Stimulated activated CD8-positive, alpha-beta memory T cell treated with anti-CD3 and anti-CD28 coated beads, Interleukin-7, amount 100 ng/mL, for 1 hour (primary cell): Measurements from ENCODE around the gene CMTM5.
A peak's percentile ranks its signal among the peaks of the same experiment; 100 is the strongest.

Experiments used
- DNase-seq, 2 donors: peaks; one replicate each; pipeline ENCODE4 v3.0.0-alpha.2; 2020; ENCODE audit warnings: low read depth in 2 of 2

The CMTM5 gene, protein sequence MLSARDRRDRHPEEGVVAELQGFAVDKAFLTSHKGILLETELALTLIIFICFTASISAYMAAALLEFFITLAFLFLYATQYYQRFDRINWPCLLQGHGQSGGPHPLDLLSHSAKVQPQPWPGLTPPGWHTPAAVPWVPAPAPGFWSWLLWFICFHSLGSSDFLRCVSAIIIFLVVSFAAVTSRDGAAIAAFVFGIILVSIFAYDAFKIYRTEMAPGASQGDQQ

DNA sequence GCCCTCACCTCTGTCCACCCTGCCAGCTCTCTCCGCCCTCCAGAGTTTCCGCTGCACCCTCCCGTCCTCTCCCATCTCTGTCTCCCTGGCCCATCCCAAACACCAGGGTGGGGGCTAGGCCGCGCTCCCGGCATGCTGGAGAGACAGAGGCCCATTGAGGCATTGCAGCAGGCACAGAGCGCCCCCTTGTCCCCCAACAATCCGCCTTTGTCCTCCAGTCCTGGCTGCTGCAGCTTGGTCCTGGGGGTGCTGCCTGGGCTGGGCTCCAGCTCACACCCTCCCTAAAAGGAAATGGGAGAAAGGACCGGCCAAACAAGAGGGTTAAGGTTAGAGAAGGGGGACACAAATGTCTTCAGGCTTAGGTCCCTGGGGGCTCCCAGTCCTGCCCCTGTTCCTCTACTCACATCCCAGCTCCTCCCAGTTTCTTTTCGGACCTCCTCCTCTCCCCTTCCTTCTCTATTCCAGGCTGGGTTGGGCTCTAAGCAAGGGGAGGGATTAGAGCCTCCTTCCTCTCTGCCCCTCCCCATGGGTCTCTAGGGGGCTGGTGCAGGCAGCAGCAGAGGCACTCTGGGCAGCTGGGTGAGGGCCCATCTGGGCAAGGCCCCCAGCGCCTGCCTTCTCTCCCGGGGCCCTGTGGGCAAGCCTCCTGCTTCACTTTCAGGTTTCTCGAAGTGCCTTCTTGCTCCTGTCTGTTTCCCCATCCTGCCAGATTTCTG is at the start of gene CMTM5:
CMTM5 (plus strand) TSS at position 565 of the 716 bp plus-strand sequence. CDS start 206 bp downstream, outside the sequence.
- DNase-seq = no peak

DNA sequence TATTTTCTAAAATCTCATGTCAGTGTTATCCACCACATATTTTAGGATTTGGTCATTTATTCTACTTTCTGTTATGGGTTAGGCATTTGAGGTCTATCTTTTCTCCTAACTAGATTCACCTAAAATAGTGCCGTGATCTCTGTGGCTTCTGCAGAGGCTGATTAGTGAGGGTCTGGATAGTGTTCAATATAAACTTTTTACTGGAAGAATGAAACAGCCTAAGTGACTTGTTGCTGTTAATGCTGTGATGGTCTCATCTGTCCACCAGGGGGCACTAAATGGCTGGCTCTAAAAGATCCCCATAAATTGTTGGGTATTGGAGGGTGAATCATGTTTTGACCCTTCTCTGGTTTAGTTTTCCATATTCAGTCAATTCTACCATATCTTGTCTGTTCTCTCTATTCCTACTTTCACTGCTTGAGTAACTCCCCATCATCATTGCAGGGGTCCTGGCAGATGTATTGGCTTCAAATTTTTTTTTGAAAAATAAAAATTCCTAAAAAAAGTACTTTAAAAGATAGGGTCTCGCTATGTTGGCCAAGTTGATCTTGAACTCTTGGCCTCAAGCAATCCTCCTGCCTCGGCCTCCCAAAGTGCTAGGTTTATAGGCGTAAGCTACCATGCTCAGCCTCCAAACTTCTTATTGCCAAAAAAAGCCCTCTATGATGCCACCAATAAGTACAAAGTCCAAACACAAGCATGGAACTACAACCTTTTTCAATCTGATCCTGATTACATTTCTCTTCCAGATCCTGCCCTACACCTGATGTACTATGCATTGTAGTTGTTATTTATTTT is 48.7 kb upstream of the CMTM5 start:
- peak in 1 of 2 donors; percentile 38 for DNase-seq

DNA sequence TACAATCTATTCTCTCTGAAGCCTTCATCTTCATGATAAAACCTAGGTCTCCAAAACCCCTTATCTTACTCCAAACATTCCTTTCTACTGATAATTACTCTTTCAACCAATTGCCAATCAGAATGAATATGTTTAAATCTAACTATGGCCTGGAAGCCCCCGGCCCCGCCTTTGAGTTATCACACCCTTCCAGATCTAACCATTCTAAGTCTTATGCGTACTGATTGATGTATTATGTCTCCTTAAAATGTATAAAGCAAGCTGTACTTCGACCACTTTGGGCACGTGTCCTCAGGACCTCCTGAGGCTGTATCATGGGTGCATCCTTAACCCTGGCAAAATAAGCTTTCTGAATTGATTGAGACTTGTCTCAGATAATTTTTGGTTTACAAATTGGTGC is 41.2 kb upstream of the CMTM5 start:
- no peak for DNase-seq

DNA sequence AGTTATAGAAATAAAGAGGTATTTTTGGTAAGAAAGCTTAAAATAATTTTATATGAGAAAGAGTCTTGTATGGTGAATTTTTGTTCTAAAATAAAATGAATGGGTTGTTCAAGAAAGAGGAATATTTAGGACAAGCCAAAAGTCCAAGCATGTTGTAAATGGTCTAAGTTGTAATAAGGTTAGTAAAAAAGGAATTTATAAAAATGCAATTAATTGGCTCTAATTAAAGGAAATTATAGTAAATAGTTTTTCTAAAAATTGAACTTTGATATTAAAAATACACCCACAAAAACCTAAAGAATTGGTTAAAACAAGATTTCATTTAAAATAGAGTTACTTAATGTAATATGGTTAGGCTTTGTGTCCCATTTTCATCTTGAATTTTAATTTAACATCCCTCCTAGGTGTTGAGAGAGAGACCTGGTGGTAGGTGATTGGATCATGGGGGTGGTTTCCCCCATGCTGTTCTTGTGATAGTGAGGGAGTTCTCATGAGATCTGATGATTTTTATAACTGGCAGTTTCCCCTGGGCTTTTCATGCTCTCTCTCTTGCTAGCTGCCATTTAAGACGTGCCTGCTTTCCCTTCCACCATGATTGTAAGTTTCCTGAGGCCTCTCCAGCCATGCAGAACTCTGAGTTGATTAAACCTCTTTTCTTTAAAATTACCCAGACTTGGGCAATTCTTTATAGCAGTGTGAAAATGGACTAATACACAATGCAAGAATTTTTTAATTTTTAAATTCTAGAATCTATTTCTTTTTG is 37.2 kb upstream of the CMTM5 start:
- DNase-seq = no peak

DNA sequence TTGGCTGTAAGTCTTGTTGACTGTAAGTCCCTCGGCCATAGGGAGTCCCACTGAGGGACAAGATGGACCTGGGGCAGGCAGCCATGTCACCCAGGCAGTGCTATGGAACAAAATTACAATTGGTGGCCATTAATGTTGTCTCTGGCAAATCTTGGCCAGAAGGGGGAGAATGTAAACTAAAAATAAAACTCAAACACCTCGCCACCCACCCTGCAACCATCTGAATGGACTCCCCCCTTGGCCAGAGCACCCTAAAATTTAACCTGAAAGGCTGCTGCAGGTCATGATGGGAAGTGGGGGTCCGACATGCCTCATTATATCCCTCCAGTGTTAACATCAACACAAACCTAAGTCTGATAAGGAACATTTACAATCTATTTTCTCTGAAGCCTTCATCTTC is 32.4 kb upstream of the CMTM5 start:
- DNase-seq = no peak

DNA sequence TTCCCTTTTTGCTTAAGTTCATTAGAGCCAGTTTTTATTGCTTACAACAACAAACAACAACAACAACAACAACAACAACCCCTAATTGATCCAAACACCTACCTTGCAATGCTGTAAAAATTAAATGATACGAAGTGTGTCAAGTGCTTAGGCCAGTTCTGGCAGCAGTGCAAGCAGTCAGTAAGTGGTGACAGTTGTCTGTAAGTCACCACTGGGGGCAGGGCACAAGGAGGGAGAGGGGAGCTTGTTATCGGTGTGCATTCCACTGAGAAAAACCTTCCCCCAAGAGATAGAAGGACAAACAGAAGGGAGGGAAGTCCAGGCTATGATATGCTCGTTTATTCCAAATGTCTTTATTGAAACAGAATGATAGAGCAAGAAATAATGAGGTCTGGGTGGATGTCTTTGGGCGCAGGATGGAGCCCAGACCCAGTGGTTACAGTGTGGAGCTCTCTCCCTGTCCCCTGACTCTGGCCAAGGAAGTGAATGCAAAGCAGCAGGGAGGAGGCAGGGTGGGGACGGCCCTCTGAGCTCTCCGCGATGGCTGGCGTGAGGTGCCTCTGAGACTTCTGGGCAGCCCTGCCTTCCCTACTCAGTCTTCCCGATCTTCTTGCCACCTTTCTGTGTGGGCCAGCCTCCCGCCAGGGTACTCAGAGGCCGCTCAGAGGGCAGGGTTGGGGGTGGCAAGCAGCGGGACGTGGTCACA is 30.7 kb upstream of the CMTM5 start:
- no peak for DNase-seq

DNA sequence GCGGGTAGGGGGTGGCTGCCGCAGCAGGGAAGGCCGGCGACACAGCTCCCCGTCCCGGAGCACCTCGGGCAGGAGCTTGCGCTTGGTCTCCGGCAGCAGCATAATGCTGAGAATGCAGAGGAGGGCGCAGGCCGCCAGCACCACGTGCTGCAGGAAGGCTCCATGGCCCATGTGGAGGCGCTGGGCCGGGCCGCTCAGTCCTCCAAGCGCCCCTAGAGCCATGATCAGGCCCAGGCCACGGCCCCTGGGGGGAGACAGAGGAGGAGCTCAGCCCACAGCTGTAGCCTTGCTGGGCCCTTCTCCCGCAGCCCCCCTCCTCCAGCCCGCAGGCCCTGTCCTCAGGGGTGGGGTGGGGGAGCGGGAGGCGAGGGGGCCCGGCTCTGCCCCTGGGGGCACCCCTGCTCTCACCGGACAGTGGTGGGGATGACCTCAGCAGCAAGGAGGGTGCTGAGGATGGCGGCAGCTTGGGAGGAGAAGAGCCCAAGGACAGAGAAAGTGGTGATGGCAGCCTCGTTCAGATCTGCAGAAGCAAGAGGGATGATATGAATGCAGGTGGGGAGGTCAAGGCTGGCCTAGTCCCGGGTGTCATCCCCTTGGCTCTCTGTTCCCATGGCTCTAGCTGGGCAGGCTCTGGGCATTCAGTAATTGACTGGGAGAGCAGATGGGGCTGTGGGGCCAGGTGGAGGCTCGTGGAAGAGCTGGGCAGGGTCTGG is 30.0 kb upstream of the CMTM5 start:
- no peak for DNase-seq

DNA sequence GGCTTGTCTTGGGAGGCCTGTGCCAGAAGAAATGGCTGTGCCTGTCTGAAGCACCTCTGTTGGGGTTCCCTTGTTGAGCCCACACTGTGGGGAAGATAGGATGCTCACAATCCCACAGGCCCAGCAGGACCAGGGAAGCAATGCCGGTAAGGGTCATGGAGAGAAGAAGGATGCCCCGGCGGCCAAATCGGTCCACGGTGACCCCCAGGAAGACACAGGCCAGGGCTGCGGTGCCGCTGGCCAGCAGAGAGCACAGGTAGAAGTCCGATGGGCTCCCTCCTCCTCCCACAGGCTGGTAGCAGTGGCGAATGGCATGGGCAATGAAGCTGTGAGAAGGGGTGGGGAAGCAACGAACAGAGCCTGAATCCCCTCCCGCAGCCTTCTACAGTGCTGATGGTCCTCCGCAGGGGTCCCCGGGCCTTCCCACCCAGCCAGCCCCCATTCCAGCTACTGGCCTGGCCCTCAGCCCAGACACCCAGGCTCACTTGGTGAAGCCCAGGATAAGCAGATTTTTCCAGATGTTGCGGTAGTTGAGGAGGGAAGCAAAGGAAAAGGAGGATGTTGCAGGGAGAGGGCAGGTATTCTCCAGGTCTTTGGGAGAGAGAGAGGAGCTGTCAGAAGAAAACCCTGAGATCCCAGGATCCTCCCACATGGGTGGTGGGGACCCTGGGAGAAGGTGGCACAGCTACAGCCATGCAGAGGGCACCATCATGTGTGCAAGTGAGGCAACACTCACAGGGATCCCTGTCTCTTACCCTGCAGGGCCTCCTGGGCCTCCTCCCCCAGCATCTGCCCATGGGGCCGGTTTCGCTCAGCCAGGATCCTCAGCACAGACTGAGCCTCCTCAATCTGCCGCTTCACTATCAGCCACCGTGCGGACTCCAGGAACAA is 29.2 kb upstream of the CMTM5 start:
- DNase-seq = no peak

DNA sequence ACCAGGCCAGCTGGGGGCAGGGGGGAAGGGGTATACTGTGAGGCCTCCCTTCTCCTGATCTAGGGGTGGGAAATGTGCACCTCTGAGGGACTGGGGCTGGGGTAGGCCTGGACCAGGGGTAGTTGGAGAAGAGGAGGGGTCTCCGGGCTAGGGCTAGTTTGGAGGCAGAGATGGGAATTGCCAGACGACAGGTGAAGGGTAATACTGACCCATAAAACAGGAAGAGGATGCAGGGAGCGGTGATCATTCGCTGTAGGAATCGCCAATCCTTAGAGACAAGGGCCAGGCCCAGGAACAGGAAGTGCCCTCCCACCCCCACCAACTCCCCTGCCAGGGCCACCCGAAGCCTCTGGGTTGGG is 28.6 kb upstream of the CMTM5 start:
- no peak for DNase-seq

DNA sequence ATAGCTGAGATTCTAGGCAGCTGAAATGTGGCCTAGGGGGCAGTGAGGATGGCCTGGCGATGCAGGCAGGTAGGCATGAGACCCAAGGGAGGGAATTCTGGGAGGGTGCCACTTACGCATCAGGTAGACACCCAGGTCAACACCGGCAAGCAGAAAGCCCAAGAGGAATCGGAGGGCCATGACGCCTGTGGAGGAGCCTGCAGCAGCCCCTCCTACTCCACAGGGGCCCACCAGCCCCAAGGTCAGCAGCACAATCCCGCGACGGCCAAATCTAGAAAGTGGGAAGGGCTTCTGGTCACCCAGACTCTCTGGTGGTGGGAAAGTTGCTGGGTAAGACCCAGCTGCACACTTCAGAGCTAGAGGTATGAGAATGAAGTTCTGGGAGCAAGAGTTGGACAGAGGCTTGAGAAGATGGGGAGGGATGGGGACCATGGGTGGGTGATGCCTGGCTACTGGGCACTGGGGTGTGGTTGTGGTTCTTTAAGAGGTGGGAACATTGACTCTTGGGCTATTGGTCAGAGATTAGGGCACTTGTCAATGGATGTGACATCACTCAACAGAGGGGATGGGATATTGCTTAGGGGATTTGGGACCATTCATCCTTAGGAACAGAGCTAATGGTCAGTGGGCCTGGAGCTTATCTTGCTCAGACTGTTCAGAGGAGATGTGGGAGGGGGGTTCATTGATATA is 27.5 kb upstream of the CMTM5 start:
- no peak for DNase-seq

DNA sequence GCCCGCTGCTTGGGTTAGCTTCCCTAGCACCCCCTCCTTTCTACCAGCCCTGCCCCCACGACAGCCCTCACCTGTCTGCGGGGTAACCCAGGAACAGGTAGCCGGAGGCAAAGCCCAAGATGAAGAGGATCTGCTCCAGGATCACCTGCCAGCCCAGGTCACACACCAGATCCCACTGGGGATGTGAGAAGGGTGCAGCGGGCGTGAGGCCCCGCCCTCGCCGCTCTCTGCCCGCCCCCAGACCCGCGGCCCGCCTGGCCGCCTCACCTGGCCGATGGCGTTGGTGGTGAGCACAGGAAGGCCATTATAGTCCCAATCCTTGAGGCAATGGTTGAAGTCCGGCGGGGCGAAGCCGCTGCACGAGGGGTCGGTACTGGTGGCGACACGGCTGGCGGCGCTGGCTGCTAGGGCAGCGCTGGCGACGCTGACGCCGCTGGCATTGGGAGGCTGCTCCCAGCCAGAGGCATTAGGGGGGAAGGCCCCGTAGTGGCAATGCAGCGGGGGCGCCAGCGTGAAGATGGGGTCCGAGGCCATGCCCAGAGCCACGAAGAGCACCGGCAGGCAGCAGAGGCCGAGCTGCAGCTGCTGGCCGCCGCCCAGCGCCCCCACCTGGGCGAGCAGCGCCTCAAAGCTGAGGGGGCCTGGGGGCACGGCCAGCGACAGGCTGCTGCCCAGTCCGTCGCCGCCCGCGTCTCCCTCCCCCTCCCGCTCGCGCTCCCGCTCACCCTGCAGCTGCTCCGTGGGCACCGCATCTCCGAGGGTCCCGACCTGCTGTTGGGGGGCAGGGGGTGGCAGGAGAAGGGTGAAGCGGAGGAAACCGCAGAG is 25.0 kb upstream of the CMTM5 start:
- DNase-seq = no peak

DNA sequence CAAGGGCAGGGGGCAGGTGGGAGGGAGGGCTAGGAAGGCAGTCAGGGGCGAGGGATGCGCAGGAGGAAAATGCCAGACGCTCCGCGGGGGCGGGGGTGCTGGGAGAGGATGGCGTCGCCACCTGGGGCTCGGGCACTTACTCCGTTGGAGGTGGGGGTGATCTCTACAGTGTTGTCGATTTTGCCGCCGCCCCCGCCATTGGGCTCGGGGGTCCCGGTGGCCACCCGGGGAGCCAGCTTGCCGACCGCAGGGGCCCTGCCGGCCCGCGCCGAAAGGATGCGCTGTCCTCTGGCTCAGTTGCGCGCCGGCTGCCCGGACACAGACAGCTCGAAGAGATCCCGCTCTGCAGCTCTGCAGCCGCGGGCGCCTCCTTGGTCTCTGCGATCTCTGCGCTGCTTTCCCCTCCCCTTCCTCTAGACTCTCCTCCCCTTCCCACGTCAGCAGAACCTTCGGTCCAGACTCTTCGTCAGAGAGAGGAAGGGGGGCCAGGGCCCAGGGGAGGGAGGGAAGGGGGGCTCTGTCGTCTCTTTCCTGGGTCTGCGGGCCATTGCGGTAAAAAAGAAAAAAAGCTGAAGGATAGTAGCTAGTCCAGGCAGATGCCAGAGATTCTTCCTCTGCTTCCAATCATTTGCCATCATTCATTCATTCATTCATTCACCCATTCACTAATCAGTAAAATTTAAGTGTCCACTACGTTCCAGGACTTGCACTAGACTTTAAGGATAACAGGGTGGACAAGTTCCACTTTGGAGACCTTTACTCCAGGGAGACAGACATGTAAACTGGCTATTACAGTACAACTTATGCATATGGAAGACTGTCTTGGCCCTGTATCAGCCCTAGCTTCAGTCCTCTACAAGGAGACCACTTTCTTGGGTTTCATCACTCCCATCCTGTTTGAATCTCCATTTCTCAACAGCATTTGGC is 24.1 kb upstream of the CMTM5 start, which contains the start of gene SLC22A17:
SLC22A17 (minus strand) TSS at position 382 of the 927 bp plus-strand sequence.
- peak; percentile 13 to 16 for DNase-seq

DNA sequence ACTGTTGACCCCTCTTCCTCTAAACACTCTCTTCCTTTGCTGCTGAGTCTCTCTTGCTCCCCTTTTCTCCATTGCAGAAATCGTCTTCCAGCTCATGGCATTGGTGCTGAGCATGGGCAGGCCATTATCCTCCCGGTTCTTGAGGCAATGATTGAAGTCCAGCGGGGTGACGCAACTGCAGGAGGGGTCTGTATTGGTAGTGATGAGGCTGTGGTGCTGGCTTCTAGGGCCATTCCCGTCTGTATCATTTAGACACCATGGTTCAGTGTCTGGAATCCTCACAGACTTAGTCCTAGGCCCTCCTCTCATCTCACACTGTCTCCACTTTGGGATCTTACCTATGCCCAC is 23.4 kb upstream of the CMTM5 start:
- DNase-seq = no peak

DNA sequence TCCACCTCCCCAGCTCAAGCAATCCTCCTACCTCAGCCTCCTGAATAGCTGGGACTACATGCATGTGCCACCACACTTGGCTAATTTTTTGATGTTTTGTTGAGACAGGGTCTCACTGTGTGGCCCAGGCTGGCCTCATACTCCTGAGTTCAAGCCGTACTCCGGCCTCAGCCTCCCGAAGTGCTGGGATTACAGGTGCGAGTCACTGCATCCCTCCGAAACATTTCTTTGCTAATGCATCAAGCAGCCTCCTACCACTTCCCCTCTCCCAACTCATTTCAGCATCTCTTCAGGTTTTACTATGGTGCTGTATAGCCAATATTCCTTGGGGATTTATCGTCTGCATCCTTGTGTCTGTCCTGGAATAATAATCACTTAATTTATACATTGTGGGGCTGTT is 21.9 kb upstream of the CMTM5 start:
- no peak for DNase-seq

DNA sequence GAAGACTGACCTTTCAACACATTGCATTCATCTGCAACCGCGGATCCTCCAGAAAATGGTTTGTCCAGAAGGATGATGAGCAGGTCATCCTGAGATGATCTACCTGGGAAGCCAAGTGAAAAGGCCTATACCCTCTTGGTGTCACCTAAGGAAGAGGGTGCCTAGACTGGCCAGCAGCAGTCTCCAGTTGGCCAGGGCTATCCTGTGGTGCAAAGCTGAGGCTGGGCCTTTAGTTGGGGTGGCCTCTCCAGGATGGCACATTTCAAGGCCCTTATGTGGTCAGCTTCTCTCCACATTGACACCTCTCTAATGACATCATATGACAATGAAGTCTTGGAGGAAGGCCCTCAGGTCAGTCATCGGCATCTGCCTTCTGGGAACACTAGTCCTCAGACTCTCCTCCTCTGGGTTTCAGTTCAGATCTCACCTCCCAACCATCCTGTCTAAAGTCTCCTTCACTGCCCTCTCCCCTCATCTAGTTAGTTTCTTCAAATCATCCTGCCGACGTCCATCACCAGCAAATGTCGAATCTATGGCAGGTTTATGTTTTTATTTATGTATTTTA is 20.9 kb upstream of the CMTM5 start:
- no peak for DNase-seq

DNA sequence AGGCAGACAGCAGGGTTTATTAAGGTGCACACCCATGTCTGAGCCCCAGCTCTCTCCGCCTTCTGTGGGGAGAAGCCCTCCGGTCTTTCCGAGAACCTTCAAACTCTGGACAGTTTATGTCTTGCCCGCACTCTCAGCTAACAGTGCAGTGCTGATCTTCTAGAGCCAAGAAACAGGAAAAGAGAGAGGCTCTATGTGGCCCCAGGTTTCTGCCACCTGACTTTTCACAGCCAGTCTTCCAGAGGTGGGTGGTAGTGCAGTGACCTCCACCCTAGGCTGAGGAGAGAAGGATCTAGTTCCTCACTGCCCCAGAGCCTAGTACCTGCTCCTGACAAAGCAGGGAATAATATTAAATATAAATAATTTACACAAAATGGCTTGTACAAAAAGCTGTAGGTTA is 20.2 kb upstream of the CMTM5 start:
- DNase-seq = no peak

DNA sequence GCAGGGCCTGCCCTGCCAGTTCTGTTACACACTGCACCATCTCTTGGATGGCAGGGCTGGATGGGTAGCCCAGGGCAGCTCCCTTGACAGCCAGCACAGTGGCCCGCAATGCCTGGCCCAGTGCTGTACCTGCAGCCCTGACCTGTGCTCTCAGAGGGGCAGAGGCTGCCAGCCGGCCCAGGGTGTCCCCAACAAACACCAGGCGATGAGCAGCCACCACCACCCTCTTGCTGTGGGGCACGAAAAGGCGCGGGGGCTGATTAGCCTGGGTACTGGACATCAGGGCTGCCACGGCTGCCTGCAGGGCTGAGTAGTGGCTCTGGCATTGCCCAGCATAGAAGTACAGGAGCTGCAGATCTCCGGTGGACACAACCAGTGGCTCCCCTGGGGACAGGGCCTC is 19.6 kb upstream of the CMTM5 start:
- no peak for DNase-seq
